ENCODE measurements around the gene ENOPH1. TPM values are rescaled to one million over a fixed set of nuclear protein-coding genes. Genes with fewer than 3 reads are reported as not detected.
"Not testable (repeated sequence)": the region's sequence is repeated elsewhere in the genome, so short reads cannot be mapped to it uniquely, and the experiment has no call there.

The ENOPH1 gene
- total and polyA plus RNA-seq, 3 donors from 2014 or later, result 13.9 to 20.8 (median 19.9) TPM

DNA sequence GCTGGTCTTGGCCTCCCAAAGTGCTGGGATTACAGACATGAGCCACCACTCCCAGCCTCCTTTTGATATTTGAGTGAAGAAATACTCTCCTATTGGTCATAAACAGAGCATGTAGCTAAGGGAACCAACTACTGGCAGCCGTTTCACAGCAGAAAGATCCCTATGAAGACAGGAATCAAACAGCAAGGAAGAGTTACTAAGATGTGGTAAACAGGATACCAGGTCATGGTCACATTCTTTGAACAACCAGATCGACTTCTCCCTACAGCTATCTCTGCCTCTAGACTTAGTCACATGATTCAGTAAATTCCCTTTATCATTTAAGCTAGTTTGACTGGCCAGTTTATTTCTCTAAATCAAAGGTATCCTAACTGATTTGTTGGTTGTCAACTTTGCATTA, 47.6 kb upstream of the ENOPH1 start:
- H3K27me3 ChIP-seq, result no peaks in the 10 kb centered on the region
- no peaks in the 10 kb centered on the region for H3K36me3 ChIP-seq (ENCODE audit: low read depth, missing control alignments)
- H3K4me1 ChIP-seq, result no peaks in the 10 kb centered on the region
- H3K9me3 ChIP-seq, result no peaks in the 10 kb centered on the region
- H3K27ac ChIP-seq, result no peak overlapping the region
- intact Hi-C loops (cut with DNase I; ENCODE audit: low total_unique reads), result no loop called here
- no peak for TF ChIP-seq POLR2A (IDR thresholded peaks at IDR 0.05)
- TF ChIP-seq, protein P1, sequence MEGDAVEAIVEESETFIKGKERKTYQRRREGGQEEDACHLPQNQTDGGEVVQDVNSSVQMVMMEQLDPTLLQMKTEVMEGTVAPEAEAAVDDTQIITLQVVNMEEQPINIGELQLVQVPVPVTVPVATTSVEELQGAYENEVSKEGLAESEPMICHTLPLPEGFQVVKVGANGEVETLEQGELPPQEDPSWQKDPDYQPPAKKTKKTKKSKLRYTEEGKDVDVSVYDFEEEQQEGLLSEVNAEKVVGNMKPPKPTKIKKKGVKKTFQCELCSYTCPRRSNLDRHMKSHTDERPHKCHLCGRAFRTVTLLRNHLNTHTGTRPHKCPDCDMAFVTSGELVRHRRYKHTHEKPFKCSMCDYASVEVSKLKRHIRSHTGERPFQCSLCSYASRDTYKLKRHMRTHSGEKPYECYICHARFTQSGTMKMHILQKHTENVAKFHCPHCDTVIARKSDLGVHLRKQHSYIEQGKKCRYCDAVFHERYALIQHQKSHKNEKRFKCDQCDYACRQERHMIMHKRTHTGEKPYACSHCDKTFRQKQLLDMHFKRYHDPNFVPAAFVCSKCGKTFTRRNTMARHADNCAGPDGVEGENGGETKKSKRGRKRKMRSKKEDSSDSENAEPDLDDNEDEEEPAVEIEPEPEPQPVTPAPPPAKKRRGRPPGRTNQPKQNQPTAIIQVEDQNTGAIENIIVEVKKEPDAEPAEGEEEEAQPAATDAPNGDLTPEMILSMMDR (IDR thresholded peaks at IDR 0.05), result no peak
- DNase-seq, result no peak
- H3K4me3 ChIP-seq, result no peak overlapping the region
- 37 to 69% methylated on average over 2 of the region's 2 CpGs for WGBS, 2 donors

DNA sequence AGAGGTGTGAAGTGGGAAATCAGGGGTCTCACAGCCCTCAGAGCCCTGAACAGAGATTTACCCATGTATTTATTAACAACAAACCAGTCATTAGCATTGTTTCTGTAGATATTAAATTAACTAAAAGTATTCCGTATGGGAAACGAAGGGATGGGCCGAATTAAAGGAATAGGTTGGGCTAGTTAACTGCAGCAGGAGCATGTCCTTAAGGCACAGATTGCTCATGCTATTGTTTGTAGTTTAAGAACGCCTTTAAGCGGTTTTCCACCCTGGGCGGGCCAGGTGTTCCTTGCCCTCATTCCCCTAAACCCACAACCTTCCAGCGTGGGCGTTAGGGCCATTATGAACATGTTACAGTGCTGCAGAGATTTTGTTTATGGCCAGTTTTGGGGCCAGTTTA, 44.1 kb upstream of the ENOPH1 start:
- H3K9me3 ChIP-seq; H3K27ac ChIP-seq; H3K4me1 ChIP-seq; H3K36me3 ChIP-seq (ENCODE audit: low read depth, missing control alignments); DNase-seq; intact Hi-C loops (cut with DNase I; ENCODE audit: low total_unique reads); H3K4me3 ChIP-seq; H3K27me3 ChIP-seq: not testable (repeated sequence)
- WGBS, 2 donors, result 89 to 93% methylated on average over 8 of the region's 8 CpGs

DNA sequence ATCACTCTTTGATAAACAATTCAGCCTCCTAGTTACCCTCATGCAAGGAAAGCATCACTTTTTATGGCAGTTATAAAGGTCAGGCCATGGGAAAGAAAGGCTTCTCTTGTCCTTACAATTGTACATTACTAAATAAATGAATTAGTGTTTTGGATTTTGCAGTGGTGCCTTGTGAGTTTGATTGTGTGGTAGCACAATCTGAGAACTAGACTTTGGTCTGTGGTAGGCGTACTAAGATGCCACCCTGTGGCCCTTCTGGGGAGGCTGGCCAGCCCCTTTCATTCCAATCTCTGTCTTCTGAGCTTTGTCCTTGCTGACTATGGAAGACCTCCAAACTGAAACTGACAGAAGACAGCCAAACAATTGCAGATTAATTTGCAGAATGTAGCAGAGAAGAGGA, 42.0 kb upstream of the ENOPH1 start:
- TF ChIP-seq, protein P1 (IDR thresholded peaks at IDR 0.05), result no peak
- no peak for TF ChIP-seq POLR2A (IDR thresholded peaks at IDR 0.05)
- intact Hi-C loops (cut with DNase I; ENCODE audit: low total_unique reads), result no loop called here
- Histone ChIP-seq H3K4me3 (no peak overlapping the region), H3K27ac (no peak overlapping the region), H3K36me3 (ENCODE audit: low read depth, missing control alignments) (no peaks in the 10 kb centered on the region), H3K9me3 (no peaks in the 10 kb centered on the region), H3K4me1 (no peaks in the 10 kb centered on the region), H3K27me3 (no peaks in the 10 kb centered on the region)
- 57% methylated on average over 1 of the region's 1 CpG for WGBS, 2 donors
- DNase-seq, result no peak

DNA sequence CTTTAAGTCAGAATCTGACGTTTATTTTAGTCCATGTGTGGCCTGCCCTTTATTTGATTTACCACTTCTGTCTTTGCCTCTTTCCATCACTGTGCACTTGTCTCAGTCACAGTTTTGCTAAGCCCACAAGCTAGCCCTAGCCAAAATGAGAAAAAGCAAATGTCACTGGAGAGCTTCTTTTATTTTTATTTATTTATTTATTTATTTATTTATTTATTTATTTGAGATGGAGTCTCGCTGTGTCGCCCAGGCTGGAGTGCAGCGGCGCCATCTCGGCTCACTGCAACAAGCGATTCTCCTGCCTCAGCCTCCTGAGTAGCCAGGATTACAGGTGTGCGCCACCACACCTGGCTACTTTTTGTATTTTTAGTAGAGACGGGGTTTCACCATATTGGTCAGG, 40.3 kb upstream of the ENOPH1 start:
- H3K9me3 ChIP-seq; H3K4me1 ChIP-seq; intact Hi-C loops (cut with DNase I; ENCODE audit: low total_unique reads); H3K4me3 ChIP-seq; H3K27me3 ChIP-seq; H3K27ac ChIP-seq; DNase-seq; H3K36me3 ChIP-seq (ENCODE audit: low read depth, missing control alignments): not testable (repeated sequence)
- WGBS, 2 donors, result 88 to 91% methylated on average over 9 of the region's 9 CpGs

DNA sequence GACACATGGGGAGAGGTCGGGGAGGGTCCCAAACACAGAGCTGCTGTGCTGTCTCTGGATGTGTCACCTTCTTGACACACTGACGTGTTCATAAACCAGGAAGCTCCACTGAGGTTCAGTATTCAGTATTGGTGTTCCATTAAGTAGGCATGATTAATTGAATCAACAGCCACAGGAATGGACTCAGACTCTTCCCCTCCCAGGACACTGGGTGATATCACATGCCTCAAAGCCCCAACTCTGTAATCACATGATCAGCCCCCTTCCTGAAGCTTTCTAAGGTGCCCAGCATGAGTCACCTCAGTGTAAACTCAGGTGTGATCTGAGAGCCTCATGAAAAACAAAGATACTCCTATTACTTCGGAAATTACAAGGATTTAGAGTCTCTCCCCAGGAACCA, 35.5 kb upstream of the ENOPH1 start:
- DNase-seq, result no peak
- WGBS, 2 donors, result 87 to 90% methylated on average over 3 of the region's 3 CpGs

DNA sequence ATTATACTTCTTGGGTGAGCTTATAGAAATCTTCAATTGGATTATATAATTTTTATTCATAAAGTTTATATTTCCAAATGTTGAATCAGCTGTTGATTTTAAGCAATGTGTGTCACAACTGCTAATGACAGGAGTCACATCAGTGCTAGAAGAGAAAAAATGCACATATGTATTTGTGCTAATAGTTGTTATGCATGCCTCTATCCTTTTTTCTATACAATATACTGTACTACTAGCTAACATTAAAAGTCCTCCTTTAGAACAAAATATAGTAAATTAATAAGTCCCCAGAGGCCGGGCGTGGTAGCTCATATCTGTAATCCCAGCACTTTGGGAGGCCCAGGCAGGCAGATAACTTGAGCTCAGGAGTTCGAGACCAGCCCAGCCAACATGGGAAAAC, 32.9 kb upstream of the ENOPH1 start:
- H3K36me3 ChIP-seq (ENCODE audit: low read depth, missing control alignments), result no peaks in the 10 kb centered on the region
- H3K4me1 ChIP-seq, result no peaks in the 10 kb centered on the region
- no peak overlapping the region for H3K4me3 ChIP-seq
- intact Hi-C loops (cut with DNase I; ENCODE audit: low total_unique reads), result no loop called here
- TF ChIP-seq, protein P1 (IDR thresholded peaks at IDR 0.05), result no peak
- TF ChIP-seq POLR2A (IDR thresholded peaks at IDR 0.05), result no peak
- 85 to 90% methylated on average over 3 of the region's 3 CpGs for WGBS, 2 donors
- no peak for DNase-seq
- no peaks in the 10 kb centered on the region for H3K27me3 ChIP-seq
- H3K9me3 ChIP-seq, result no peaks in the 10 kb centered on the region
- H3K27ac ChIP-seq, result no peak overlapping the region

More for the DNA sequence above, 35.5 kb upstream of the ENOPH1 start:
- Histone ChIP-seq H3K27me3 (no peaks in the 10 kb centered on the region), H3K27ac (no peak overlapping the region), H3K36me3 (ENCODE audit: low read depth, missing control alignments) (no peaks in the 10 kb centered on the region), H3K4me3 (no peak overlapping the region), H3K4me1 (no peaks in the 10 kb centered on the region), H3K9me3 (no peaks in the 10 kb centered on the region)
- TF ChIP-seq POLR2A (IDR thresholded peaks at IDR 0.05), result no peak
- TF ChIP-seq, protein P1 (IDR thresholded peaks at IDR 0.05), result no peak
- intact Hi-C loops (cut with DNase I; ENCODE audit: low total_unique reads), result no loop called here
